H1 (cell line): ENCODE data around the gene KDM8. TPM values are rescaled to one million over a fixed set of nuclear protein-coding genes. Genes with fewer than 3 reads are reported as not detected.

Experiments
- CTCF ChIA-PET: fragments of 300-600 bp; sonication (Branson Sonifier 250); formaldehyde crosslinking; loops from one replicate; lab custom pipeline; 2021; ENCODE audit not compliant: partially characterized antibody; lab: Charles Lee
- POLR2A ChIA-PET: fragments of 300-600 bp; sonication (Branson Sonifier 250); formaldehyde crosslinking; loops from one replicate; lab custom pipeline; 2021; ENCODE audit warnings: inconsistent platforms; ENCODE audit not compliant: partially characterized antibody; lab: Charles Lee
- DNase-seq, 2 experiments: peaks; one replicate each; pipeline versions ENCODE4 v3.0.0 to v3.0.0-alpha.2; 2010 to 2022; ENCODE audit warnings: low spot score in 2 of 2, low read depth in 1 of 2, mixed read lengths in 1 of 2
- FAIRE-seq: peaks from 2 replicates; lab custom pipeline; 2011; peaks lifted over from hg19 to GRCh38; lab: Jason Lieb, UNC
- H2AFZ ChIP-seq: 2 replicates; pipeline ENCODE4 v1.8.1; 2012; ENCODE audit warnings: low read length, inconsistent platforms
- H2AK5ac ChIP-seq: 2 replicates; pipeline ENCODE4 v1.6.1; 2013; ENCODE audit warnings: low read depth, low read length
- H2BK120ac ChIP-seq: replicated peaks from 2 replicates; pipeline ENCODE3; 2013; ENCODE audit warnings: low read depth, low read length, inconsistent platforms
- H2BK12ac ChIP-seq: 2 replicates; pipeline ENCODE4 v1.6.1; 2013; ENCODE audit warnings: low read depth, low read length
- H2BK15ac ChIP-seq: 2 replicates; pipeline ENCODE4 v1.6.1; 2013; ENCODE audit warnings: low read length
- H2BK20ac ChIP-seq: 2 replicates; pipeline ENCODE4 v1.6.1; 2013; ENCODE audit warnings: low read length
- H2BK5ac ChIP-seq: 2 replicates; pipeline ENCODE4 v1.6.1; 2013; ENCODE audit warnings: low read depth, low read length
- H3K14ac ChIP-seq: 2 replicates; pipeline ENCODE4 v1.6.1; 2013; ENCODE audit warnings: inconsistent platforms; ENCODE audit not compliant: insufficient read length
- H3K18ac ChIP-seq: 2 replicates; pipeline ENCODE4 v1.6.1; 2013; ENCODE audit warnings: low read length; ENCODE audit errors: extremely low read depth
- H3K23ac ChIP-seq: 2 replicates; pipeline ENCODE4 v1.6.1; 2013; ENCODE audit warnings: inconsistent platforms; ENCODE audit not compliant: insufficient read length
- H3K23me2 ChIP-seq: 2 replicates; pipeline ENCODE4 v1.6.1; 2013; ENCODE audit warnings: low read depth, low read length
- H3K27ac ChIP-seq: 2 replicates; pipeline ENCODE4 v1.6.1; 2011; ENCODE audit warnings: low read depth, low read length, inconsistent platforms
- H3K27me3 ChIP-seq, 4 experiments: replicated peaks in 1 of 4; 1 replicate in 1 of 4; 2 replicates in 3 of 4; pipeline versions ENCODE4 v1.6.1 to v1.8.1; 2011 to 2013; ENCODE audit warnings: low read length in 3 of 4, mild to moderate bottlenecking in 3 of 4, inconsistent platforms in 2 of 4, mixed read lengths in 2 of 4, moderate library complexity in 1 of 4; ENCODE audit not compliant: control insufficient read depth in 3 of 4, insufficient read depth in 3 of 4; ENCODE audit errors: extremely low read depth in 1 of 4
- H3K36me3 ChIP-seq, 4 experiments: 2 replicates each; pipeline versions ENCODE4 v1.6.1 to v1.8.1; 2011 to 2013; ENCODE audit warnings: mild to moderate bottlenecking in 4 of 4, low read length in 3 of 4, moderate library complexity in 2 of 4, control low read depth in 1 of 4, inconsistent platforms in 1 of 4; ENCODE audit not compliant: insufficient read depth in 4 of 4, control insufficient read depth in 2 of 4
- H3K4ac ChIP-seq: replicated peaks from 2 replicates; pipeline ENCODE3; 2013; ENCODE audit warnings: low read length, low read depth, mixed read lengths, inconsistent platforms; ENCODE audit not compliant: insufficient read length
- H3K4me1 ChIP-seq, 4 experiments: replicated peaks in 1 of 4; 1 replicate in 1 of 4; 2 replicates in 3 of 4; pipeline versions ENCODE4 v1.6.1 to v1.8.1; 2011 to 2013; ENCODE audit warnings: low read length in 3 of 4, inconsistent platforms in 2 of 4, mixed read lengths in 1 of 4; ENCODE audit not compliant: insufficient read depth in 4 of 4, control insufficient read depth in 3 of 4
- H3K4me2 ChIP-seq, 2 experiments: 2 replicates each; pipeline versions ENCODE4 v1.6.1 to v1.8.1; 2011 to 2013; ENCODE audit warnings: low read depth in 2 of 2, low read length in 2 of 2, control low read depth in 1 of 2, inconsistent platforms in 1 of 2, mild to moderate bottlenecking in 1 of 2; ENCODE audit not compliant: insufficient read depth in 1 of 2
- H3K4me3 ChIP-seq, 4 experiments: fragments of 200-600, 300-600 bp in 1 of 4; sonication (generic), shearing (Covaris generic), sonication (Bioruptor Twin) in 1 of 4; 2 replicates each; pipeline versions ENCODE4 v1.5.1 to v1.8.1; 2011 to 2016; ENCODE audit warnings: low read length in 4 of 4, low read depth in 3 of 4, control low read depth in 2 of 4, inconsistent platforms in 2 of 4, mild to moderate bottlenecking in 2 of 4, mixed read lengths in 1 of 4, moderate library complexity in 1 of 4; ENCODE audit not compliant: insufficient read depth in 2 of 4; ENCODE audit errors: extremely low read depth in 1 of 4
- H3K56ac ChIP-seq: replicated peaks from 2 replicates; pipeline ENCODE3; 2013; ENCODE audit warnings: low read depth, mild to moderate bottlenecking, mixed read lengths, low read length, inconsistent platforms; ENCODE audit not compliant: insufficient read length
- H3K79me1 ChIP-seq: 2 replicates; pipeline ENCODE4 v1.6.1; 2013; ENCODE audit warnings: low read depth, low read length, control low read depth
- H3K79me2 ChIP-seq, 2 experiments: 2 replicates each; pipeline versions ENCODE4 v1.6.1 to v1.8.1; 2012 to 2013; ENCODE audit warnings: low read length in 2 of 2, mild to moderate bottlenecking in 2 of 2, inconsistent platforms in 1 of 2; ENCODE audit not compliant: insufficient read depth in 2 of 2, control insufficient read depth in 1 of 2
- H3K9ac ChIP-seq, 4 experiments: replicated peaks in 1 of 4; 1 replicate in 1 of 4; 2 replicates in 3 of 4; pipeline versions ENCODE4 v1.6.1 to v1.8.1; 2011 to 2013; ENCODE audit warnings: low read depth in 3 of 4, low read length in 3 of 4, control low read depth in 2 of 4, mild to moderate bottlenecking in 2 of 4, moderate library complexity in 2 of 4, inconsistent platforms in 1 of 4; ENCODE audit errors: extremely low read depth in 1 of 4
- H3K9me3 ChIP-seq, 2 experiments: 2 replicates each; pipeline versions ENCODE4 v1.6.1 to v1.8.1; 2012 to 2013; ENCODE audit warnings: mild to moderate bottlenecking in 2 of 2, moderate library complexity in 2 of 2, control low read depth in 1 of 2, inconsistent platforms in 1 of 2, low read depth in 1 of 2, low read length in 1 of 2, mixed read lengths in 1 of 2; ENCODE audit not compliant: insufficient read depth in 2 of 2
- H4K20me1 ChIP-seq, 2 experiments: replicated peaks in 1 of 2; 2 replicates each; pipeline versions ENCODE3 to v1.8.1; 2011 to 2013; ENCODE audit warnings: inconsistent platforms in 2 of 2, low read length in 2 of 2, mild to moderate bottlenecking in 1 of 2; ENCODE audit not compliant: insufficient read depth in 2 of 2, control insufficient read depth in 1 of 2
- H4K5ac ChIP-seq: 2 replicates; pipeline ENCODE4 v1.6.1; 2013; ENCODE audit warnings: low read length, low read depth, mixed read lengths, inconsistent platforms; ENCODE audit not compliant: insufficient read length
- H4K8ac ChIP-seq: 2 replicates; pipeline ENCODE4 v1.8.0; 2013; ENCODE audit warnings: mild to moderate bottlenecking, moderate library complexity, low read length, inconsistent platforms; ENCODE audit not compliant: insufficient read depth; ENCODE audit errors: extremely low read depth
- H4K91ac ChIP-seq: replicated peaks from 2 replicates; pipeline ENCODE3; 2013; ENCODE audit warnings: low read length, mixed read lengths, inconsistent platforms; ENCODE audit not compliant: insufficient read length
- CHD1 ChIP-seq: IDR thresholded peaks from 2 replicates; pipeline ENCODE4 v1.6.1; 2012; ENCODE audit warnings: low read depth, low read length, improper control_type of control experiment
- E2F6 ChIP-seq: IDR thresholded peaks from 2 replicates; pipeline ENCODE4 v1.6.1; 2012; ENCODE audit warnings: inconsistent platforms
- SRF ChIP-seq: IDR thresholded peaks from 2 replicates; pipeline ENCODE4 v1.6.1; 2011; ENCODE audit warnings: mild to moderate bottlenecking, low read depth, low read length, moderate library complexity
- WGBS, 2 experiments: shearing (Covaris generic) in 1 of 2; methylation state at CpG; one replicate each; pipeline versions ENCODE4 v1.1.6 to v1.1.7; 2013 to 2015; ENCODE audit warnings: low lambda C conversion rate in 2 of 2, mixed read lengths in 2 of 2, inconsistent platforms in 1 of 2, low coverage in 1 of 2, missing lambda C conversion rate in 1 of 2; ENCODE audit not compliant: insufficient replicate concordance in 2 of 2, insufficient coverage in 1 of 2, insufficient read length in 1 of 2; ENCODE audit errors: extremely low coverage in 1 of 2, missing lambda C conversion rate in 1 of 2; 5-methylcytosine and 5-hydroxymethylcytosine counted together
- polyA plus RNA-seq, 7 experiments: library from polyadenylated mRNA; depleted of rRNA in 3 of 7; stranded (reverse) in 5 of 7; unstranded in 2 of 7; fragments of >200 nt in 5 of 7; fragments of 200-250 nt in 2 of 7; gene quantifications; 1 replicate in 5 of 7; 2 replicates in 1 of 7; 4 replicates in 1 of 7; pipeline versions ENCODE4 v1.2.1 to v1.2.3, GENCODE V29; 2011 to 2013; ENCODE audit warnings: missing spikeins in 2 of 7, mixed read lengths in 2 of 7
- total RNA-seq: library from RNA; stranded (reverse); fragmentation: NEBNext Ultra II Directional; extraction: Animal tissue kit (Norgen Biotek cat#: 25700); gene quantifications from 2 replicates; pipeline ENCODE4 v1.2.1, GENCODE V29; 2021

KDM8 gene
- total and polyA plus RNA-seq, 2 of the 8 experiments (the other 6 are each of a cell fraction or from before 2014, with no cell fraction given), result 10.3 to 12.8 TPM

GRCh38 chr16:27229891-27230470 is 26.7 kb downstream of the KDM8 start:
- H4K20me1 ChIP-seq, result peaks cover 0 to 1% of the 10 kb centered on the region in 2 experiments
- H2AFZ ChIP-seq, result no peak overlapping the region
- DNase-seq, result no peak
- H3K27me3 ChIP-seq, result no peaks in the 10 kb centered on the region
- no peak overlapping the region for H3K14ac ChIP-seq
- H3K4ac ChIP-seq, result no peak overlapping the region
- H3K4me1 ChIP-seq, result 0 out of 7 replicates have a peak, but pooled peaks cover 0 to 2% (median 0%) of the 10 kb centered on the region in 4 experiments
- H2BK15ac ChIP-seq, result no peak overlapping the region
- no peak overlapping the region for H2BK5ac ChIP-seq
- no peak overlapping the region for H2AK5ac ChIP-seq
- no peak overlapping the region for H3K4me3 ChIP-seq
- no peak overlapping the region for H4K91ac ChIP-seq
- no peak overlapping the region for H3K56ac ChIP-seq
- WGBS, 2 experiments, result 94% methylated on average over 12 of the region's 18 CpGs; no CpG with 5 or more reads in 1 of the 2 experiments
- H3K79me2 ChIP-seq, result no peaks in the 10 kb centered on the region
- no peaks in the 10 kb centered on the region for H3K9me3 ChIP-seq
- no peak overlapping the region for H2BK20ac ChIP-seq
- no peak for FAIRE-seq
- H3K9ac ChIP-seq, result no peak overlapping the region
- ChIA-PET POLR2A (interaction anchor here (0.7 kb wide), 1 partner anchor 116 kb away, joined by 3 read pairs; no protein-coding TSS in a partner anchor), CTCF (interaction anchor here (0.6 to 17.4 kb wide), 11 partner anchors 8 to 227 kb away, joined by 3 to 241 read pairs (median 4); no protein-coding TSS in a partner anchor)
- no peak overlapping the region for H4K5ac ChIP-seq
- H3K79me1 ChIP-seq, result no peaks in the 10 kb centered on the region
- H4K8ac ChIP-seq, result peak overlapping the region; percentile 18; the same call in 1 of the 2 replicates
- no peak overlapping the region for H2BK120ac ChIP-seq
- no peaks in the 10 kb centered on the region for H3K23me2 ChIP-seq
- no peak overlapping the region for H3K18ac ChIP-seq
- no peak overlapping the region for H2BK12ac ChIP-seq
- no peak overlapping the region for H3K4me2 ChIP-seq
- H3K36me3 ChIP-seq, result 0 out of 8 replicates have a peak, but pooled peaks cover 0 to 3% (median 0%) of the 10 kb centered on the region in 4 experiments
- H3K23ac ChIP-seq, result no peak overlapping the region
- no peak overlapping the region for H3K27ac ChIP-seq
- TF ChIP-seq E2F6 (no peak), CHD1 (no peak), SRF (no peak)
